ENCODE measurements around the gene SIK3.

SIK3 gene

GRCh38 chr11:116913000-116913399 is 185.2 kb downstream of the SIK3 start:
- TF ChIP-seq CTCF (IDR thresholded peaks at IDR 0.05; ENCODE audit: extremely low read depth, insufficient read depth, missing control alignments) = no peak
- in situ Hi-C loops (cut with MboI; ENCODE audit: low pct_unique_long_range_greater_than_20kb, low sequenced_read_pairs, unreplicated experiment) = no loop called here
- DNase-seq (ENCODE audit: low spot score) = no peak

- in situ Hi-C loops (cut with MboI; ENCODE audit: low pct_unique_long_range_greater_than_20kb, low sequenced_read_pairs, unreplicated experiment) = no loop called here
- no peak for TF ChIP-seq CTCF (IDR thresholded peaks at IDR 0.05; ENCODE audit: extremely low read depth, insufficient read depth, missing control alignments)
Observed at GRCh38 chr11:116911976-116912734, 186.1 kb downstream of the SIK3 start.

GRCh38 chr11:116910847-116911246 is 187.4 kb downstream of the SIK3 start:
- DNase-seq (ENCODE audit: low spot score) = no peak
- in situ Hi-C loops (cut with MboI; ENCODE audit: low pct_unique_long_range_greater_than_20kb, low sequenced_read_pairs, unreplicated experiment) = no loop called here
- TF ChIP-seq CTCF (IDR thresholded peaks at IDR 0.05; ENCODE audit: extremely low read depth, insufficient read depth, missing control alignments) = no peak

More at GRCh38 chr11:116911976-116912734, 186.1 kb downstream of the SIK3 start:
- DNase-seq (ENCODE audit: low spot score) = no peak

- in situ Hi-C loops (cut with MboI; ENCODE audit: low pct_unique_long_range_greater_than_20kb, low sequenced_read_pairs, unreplicated experiment) = no loop called here
- no peak for DNase-seq (ENCODE audit: low spot score)
- no peak for TF ChIP-seq CTCF (IDR thresholded peaks at IDR 0.05; ENCODE audit: extremely low read depth, insufficient read depth, missing control alignments)
Observed at GRCh38 chr11:116910378-116910777, 187.8 kb downstream of the SIK3 start.

- no peak for DNase-seq (ENCODE audit: low spot score)
- in situ Hi-C loops (cut with MboI; ENCODE audit: low pct_unique_long_range_greater_than_20kb, low sequenced_read_pairs, unreplicated experiment) = no loop called here
- TF ChIP-seq CTCF (IDR thresholded peaks at IDR 0.05; ENCODE audit: extremely low read depth, insufficient read depth, missing control alignments) = no peak
Observed at GRCh38 chr11:116909245-116909644, 189.0 kb downstream of the SIK3 start.

GRCh38 chr11:116906479-116906878 is 191.7 kb downstream of the SIK3 start:
- no peak for DNase-seq (ENCODE audit: low spot score)
- in situ Hi-C loops (cut with MboI; ENCODE audit: low pct_unique_long_range_greater_than_20kb, low sequenced_read_pairs, unreplicated experiment) = no loop called here
- TF ChIP-seq CTCF (IDR thresholded peaks at IDR 0.05; ENCODE audit: extremely low read depth, insufficient read depth, missing control alignments) = no peak

Measured in GM13977 (cell line).